ENCODE data around the gene PEX10. TPM values are rescaled to one million over a fixed set of nuclear protein-coding genes. Genes with fewer than 3 reads are reported as not detected.

The PEX10 gene
- total RNA-seq, 1 donor from 2014 or later: 14.6 TPM

DNA sequence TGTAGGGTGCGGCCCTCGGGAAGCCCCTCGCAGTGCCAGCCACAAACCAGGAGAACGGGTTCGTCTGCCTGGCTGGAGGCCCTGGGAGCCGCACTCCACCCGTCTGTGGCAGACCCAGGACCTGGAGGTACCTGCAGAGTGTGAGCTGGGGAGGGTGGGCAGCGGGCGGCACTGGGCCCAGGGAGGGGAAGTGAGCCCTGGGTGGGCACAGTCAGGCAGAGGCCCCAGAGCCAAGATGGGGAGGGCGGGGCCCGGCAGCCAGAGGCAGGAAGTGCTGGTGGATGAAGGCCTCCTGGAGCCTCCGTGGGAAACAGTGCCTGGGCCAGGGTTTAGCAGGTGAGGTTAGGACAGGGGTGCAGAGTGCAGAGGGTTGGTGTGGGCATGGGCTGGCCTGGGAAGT lies 4.0 kb upstream of the PEX10 start:
- ATAC-seq (no peak), DNase-seq (no peak)
- no peaks in the 10 kb centered on the region for H3K36me3 ChIP-seq
- peaks cover 19% of the 10 kb centered on the region for H3K4me1 ChIP-seq
- H3K4me3 ChIP-seq: peak overlapping the region; percentile 21
- TF ChIP-seq, protein P1, sequence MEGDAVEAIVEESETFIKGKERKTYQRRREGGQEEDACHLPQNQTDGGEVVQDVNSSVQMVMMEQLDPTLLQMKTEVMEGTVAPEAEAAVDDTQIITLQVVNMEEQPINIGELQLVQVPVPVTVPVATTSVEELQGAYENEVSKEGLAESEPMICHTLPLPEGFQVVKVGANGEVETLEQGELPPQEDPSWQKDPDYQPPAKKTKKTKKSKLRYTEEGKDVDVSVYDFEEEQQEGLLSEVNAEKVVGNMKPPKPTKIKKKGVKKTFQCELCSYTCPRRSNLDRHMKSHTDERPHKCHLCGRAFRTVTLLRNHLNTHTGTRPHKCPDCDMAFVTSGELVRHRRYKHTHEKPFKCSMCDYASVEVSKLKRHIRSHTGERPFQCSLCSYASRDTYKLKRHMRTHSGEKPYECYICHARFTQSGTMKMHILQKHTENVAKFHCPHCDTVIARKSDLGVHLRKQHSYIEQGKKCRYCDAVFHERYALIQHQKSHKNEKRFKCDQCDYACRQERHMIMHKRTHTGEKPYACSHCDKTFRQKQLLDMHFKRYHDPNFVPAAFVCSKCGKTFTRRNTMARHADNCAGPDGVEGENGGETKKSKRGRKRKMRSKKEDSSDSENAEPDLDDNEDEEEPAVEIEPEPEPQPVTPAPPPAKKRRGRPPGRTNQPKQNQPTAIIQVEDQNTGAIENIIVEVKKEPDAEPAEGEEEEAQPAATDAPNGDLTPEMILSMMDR (IDR thresholded peaks at IDR 0.05): no peak
- H3K27me3 ChIP-seq: peaks cover 34% of the 10 kb centered on the region
- intact Hi-C loops (cut with DNase I): loop anchor here (10.0 kb wide), 3 partner anchors 128 to 378 kb away; no protein-coding TSS in a partner anchor
- H3K27ac ChIP-seq: no peak overlapping the region
- no peaks in the 10 kb centered on the region for H3K9me3 ChIP-seq

DNA sequence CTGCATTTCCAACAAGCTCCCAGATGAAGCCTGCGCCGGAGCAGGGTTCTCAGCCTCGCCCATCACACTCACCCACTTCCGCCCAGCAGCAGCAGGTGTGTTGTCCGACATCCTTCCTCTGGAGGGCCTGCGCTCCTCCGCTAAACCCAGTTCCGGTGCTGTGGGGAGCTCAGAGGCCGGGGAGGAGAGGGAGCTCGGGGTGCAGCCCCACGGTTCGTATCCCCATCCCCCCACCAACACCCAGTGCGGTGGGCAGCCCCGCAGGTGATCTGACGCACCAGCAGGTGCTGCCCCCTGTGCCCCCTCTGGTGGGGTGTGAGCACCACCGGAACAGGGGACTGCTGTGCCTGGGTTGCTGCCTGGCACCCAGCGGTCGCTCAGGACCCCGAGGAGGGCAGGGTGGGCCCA lies 3.4 kb upstream of the PEX10 start:
- Histone ChIP-seq H3K4me1 (peaks cover 19% of the 10 kb centered on the region), H3K36me3 (no peaks in the 10 kb centered on the region), H3K9me3 (no peaks in the 10 kb centered on the region), H3K4me3 (peak overlapping the region; percentile 21), H3K27me3 (peaks cover 34% of the 10 kb centered on the region), H3K27ac (peak overlapping the region; percentile 24)
- intact Hi-C loops (cut with DNase I): loop anchor here (10.0 kb wide), 3 partner anchors 129 to 379 kb away; no protein-coding TSS in a partner anchor
- TF ChIP-seq, protein P1 (IDR thresholded peaks at IDR 0.05): no peak
- DNase-seq: no peak
- ATAC-seq: no peak

DNA sequence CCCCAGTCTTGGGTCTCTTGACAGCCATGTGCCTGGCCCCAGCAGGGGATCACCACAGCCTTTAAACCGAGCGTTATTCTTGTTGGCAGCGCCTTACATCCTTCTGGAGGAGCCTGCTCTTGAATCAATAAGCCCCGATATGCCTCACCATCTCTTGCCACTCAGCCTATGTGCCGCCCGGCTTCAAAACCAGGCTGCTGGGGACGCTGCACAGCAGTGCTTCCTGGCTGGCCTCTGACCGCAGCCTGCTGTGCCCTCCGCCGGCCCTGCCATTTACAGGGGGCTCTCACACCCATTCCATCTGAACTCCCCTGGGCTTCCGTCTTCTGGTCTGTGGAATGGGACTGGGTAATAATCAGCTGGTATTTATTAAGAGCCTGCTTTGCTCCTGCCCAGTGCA lies 3.0 kb upstream of the PEX10 start:
- Histone ChIP-seq H3K36me3 (no peaks in the 10 kb centered on the region), H3K27ac (peak overlapping the region; percentile 24), H3K4me3 (no peak overlapping the region), H3K4me1 (peaks cover 19% of the 10 kb centered on the region), H3K27me3 (peaks cover 29% of the 10 kb centered on the region), H3K9me3 (no peaks in the 10 kb centered on the region)
- ATAC-seq (no peak), DNase-seq (no peak)
- intact Hi-C loops (cut with DNase I): loop anchor here (10.0 kb wide), 3 partner anchors 129 to 379 kb away; no protein-coding TSS in a partner anchor
- TF ChIP-seq, protein P1 (IDR thresholded peaks at IDR 0.05): no peak

DNA sequence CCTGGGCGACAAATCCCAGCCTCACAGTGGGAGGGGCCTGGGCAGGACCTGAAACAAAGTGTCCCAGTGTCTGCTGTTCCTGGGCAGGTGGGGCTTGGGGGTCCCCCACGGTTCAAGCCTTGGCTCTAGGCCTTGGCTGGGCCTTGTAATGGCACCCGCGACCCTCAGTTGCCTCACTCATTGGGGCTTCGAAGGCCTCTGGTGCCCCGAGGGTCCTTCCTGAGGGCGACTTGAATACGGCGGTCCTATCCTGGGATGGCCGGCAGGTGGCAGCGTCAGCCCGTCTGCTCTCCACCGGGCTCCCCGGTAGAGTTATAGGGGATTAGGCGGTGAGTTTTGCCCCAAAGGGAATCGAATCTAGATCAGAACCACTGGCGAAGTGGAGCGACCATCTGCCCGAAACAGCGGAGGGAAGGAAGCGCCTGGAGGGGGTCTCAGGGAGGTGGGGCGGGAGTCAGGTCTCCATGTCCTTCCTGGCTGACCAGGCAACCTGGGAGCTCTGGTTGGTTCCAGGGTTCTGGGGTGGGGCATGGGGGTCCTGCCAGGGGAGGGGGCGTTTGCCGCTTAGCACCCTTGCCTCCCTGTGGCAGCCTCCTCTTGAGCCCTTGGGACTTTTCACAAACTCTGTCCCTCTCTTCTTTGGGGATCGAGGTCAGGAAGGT lies 2.1 kb upstream of the PEX10 start:
- Histone ChIP-seq H3K36me3 (peaks cover 3% of the 10 kb centered on the region), H3K4me1 (peaks cover 19% of the 10 kb centered on the region), H3K27me3 (peaks cover 21% of the 10 kb centered on the region), H3K27ac (no peak overlapping the region), H3K4me3 (no peak overlapping the region), H3K9me3 (no peaks in the 10 kb centered on the region)
- peak; percentile 88 for DNase-seq
- intact Hi-C loops (cut with DNase I): loop anchor here (10.0 kb wide), 3 partner anchors 130 to 380 kb away; no protein-coding TSS in a partner anchor
- TF ChIP-seq, protein P1 (IDR thresholded peaks at IDR 0.05): peak; percentile 87
- peak; percentile 43 for ATAC-seq

DNA sequence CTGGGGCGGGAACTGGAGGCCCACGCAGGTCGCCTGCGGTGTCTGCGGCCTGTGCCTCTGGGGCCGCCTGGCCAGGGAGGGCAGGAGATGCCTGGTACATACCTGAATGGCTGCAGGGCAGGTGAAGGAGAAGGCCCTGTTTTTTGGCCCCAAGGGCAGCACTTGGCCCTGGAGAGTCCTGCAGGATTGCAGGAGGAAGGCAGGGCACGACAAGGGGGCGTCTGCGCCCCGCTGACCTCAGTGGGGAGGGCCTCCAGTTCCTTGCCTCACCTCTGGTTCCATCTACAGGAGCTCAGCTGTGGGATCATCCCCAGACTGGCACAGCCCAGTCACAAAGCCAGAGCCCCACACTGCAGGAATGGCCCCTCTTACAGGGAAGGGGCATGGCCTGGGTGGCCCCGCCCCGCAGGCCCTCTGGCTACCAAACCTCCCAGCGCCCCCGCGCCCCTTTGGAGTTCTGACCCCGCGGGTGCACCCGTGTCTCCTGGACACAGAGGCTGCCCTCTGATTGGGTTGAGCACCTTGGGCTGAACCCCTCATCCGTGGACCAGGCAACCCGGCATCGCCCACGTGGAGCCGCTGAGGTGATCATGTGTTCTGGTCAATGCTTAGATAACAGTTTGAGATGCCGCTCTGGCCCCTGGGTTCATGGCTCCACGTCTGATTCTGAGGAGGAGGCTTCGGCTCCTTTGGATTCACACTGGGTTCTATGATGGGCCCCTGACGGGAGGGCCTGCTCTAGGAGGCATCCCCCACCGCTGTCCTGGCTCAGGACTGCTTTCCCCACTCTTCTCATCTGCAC lies 1.3 kb upstream of the PEX10 start:
- peak overlapping the region; percentile 87 for H3K27ac ChIP-seq
- ATAC-seq (no peak), DNase-seq (no peak)
- H3K4me1 ChIP-seq: peaks cover 19% of the 10 kb centered on the region
- peaks cover 14% of the 10 kb centered on the region for H3K27me3 ChIP-seq
- H3K4me3 ChIP-seq: peak overlapping the region; percentile 95
- H3K36me3 ChIP-seq: peaks cover 3% of the 10 kb centered on the region
- intact Hi-C loops (cut with DNase I): loop anchor here (10.0 kb wide), 3 partner anchors 131 to 381 kb away; no protein-coding TSS in a partner anchor
- TF ChIP-seq, protein P1 (IDR thresholded peaks at IDR 0.05): no peak
- no peaks in the 10 kb centered on the region for H3K9me3 ChIP-seq

All from upper lobe of right lung (tissue), 1 donor.